HEK293 (cell line): ENCODE measurements around the gene P2RX6.
"Not testable (repeated sequence)": the region's sequence is repeated elsewhere in the genome, so short reads cannot be mapped to it uniquely, and the experiment has no call there.

Source experiments
- CTCF ChIA-PET: fragments of 350-600 bp; formaldehyde crosslinking; extraction: SDS; loops from one replicate; lab custom pipeline; 2021; ENCODE audit warnings: antibody characterized with exemption; lab: Yijun Ruan, JAX
- POLR2A ChIA-PET: fragments of 300-600 bp; formaldehyde crosslinking; extraction: SDS; loops from one replicate; lab custom pipeline; 2020; ENCODE audit warnings: antibody characterized with exemption, inconsistent platforms; lab: Yijun Ruan, JAX
- H3K27ac ChIP-seq: fragments of 200-500 bp; sonication (Bioruptor generic); 2 replicates; pipeline ENCODE4 v1.5.1; 2014; ENCODE audit warnings: low read depth, low read length, control low read depth, inconsistent platforms; ENCODE audit errors: extremely low read depth
- H3K36me3 ChIP-seq, 2 experiments: fragments of 200-500 bp in 1 of 2; sonication (Bioruptor generic) in 1 of 2; 1 replicate in 1 of 2; 2 replicates in 1 of 2; pipeline ENCODE4 v1.5.1; 2014 to 2017; ENCODE audit warnings: inconsistent platforms in 2 of 2, low read length in 2 of 2; ENCODE audit not compliant: control insufficient read depth in 2 of 2, insufficient read depth in 1 of 2
- H3K4me1 ChIP-seq: fragments of 200-500 bp; sonication (Bioruptor generic); 2 replicates; pipeline ENCODE4 v1.5.1; 2014; ENCODE audit warnings: mild to moderate bottlenecking, low read length, inconsistent platforms; ENCODE audit not compliant: control insufficient read depth, insufficient read depth
- H3K4me3 ChIP-seq: 2 replicates; pipeline ENCODE4 v1.5.1; 2011; ENCODE audit warnings: low read depth, mild to moderate bottlenecking, control low read depth, low read length, moderate library complexity
- H3K9me3 ChIP-seq: fragments of 200-500 bp; sonication (Bioruptor generic); 2 replicates; pipeline ENCODE4 v1.5.1; 2014; ENCODE audit warnings: low read depth, low read length, inconsistent platforms; ENCODE audit not compliant: control insufficient read depth, insufficient read depth
- GFI1B ChIP-seq: fragments of 450-650 bp; formaldehyde crosslinking; IDR thresholded peaks from 2 replicates; pipeline ENCODE4 v1.5.1; 2016; ENCODE audit warnings: missing biosample characterization, missing genetic modification characterization
- HOXC10 ChIP-seq: sonication (generic); formaldehyde crosslinking; IDR thresholded peaks from 2 replicates; pipeline ENCODE4 v1.8.1; 2023; ENCODE audit warnings: mild to moderate bottlenecking, missing genetic modification reagents
- MEIS1 ChIP-seq: sonication (generic); formaldehyde crosslinking; IDR thresholded peaks from 2 replicates; pipeline ENCODE4 v1.8.1; 2022; ENCODE audit warnings: missing genetic modification reagents, mild to moderate bottlenecking, borderline replicate concordance
- PRDM1 ChIP-seq: fragments of 450-650 bp; formaldehyde crosslinking; IDR thresholded peaks from 2 replicates; pipeline ENCODE4; 2016; ENCODE audit warnings: missing biosample characterization, missing genetic modification characterization
- PRDM10 ChIP-seq: fragments of 450-650 bp; formaldehyde crosslinking; IDR thresholded peaks from 2 replicates; pipeline ENCODE4 v1.5.1; 2016; ENCODE audit warnings: missing biosample characterization, missing genetic modification characterization
- SP2 ChIP-seq: fragments of 450-650 bp; formaldehyde crosslinking; IDR thresholded peaks from 2 replicates; pipeline ENCODE4 v1.5.1; 2016; ENCODE audit warnings: missing biosample characterization, missing genetic modification characterization
- ZBTB17 ChIP-seq: fragments of 450-650 bp; formaldehyde crosslinking; IDR thresholded peaks from 2 replicates; pipeline ENCODE4 v1.5.1; 2016; ENCODE audit warnings: missing biosample characterization, missing genetic modification characterization
- ZBTB20 ChIP-seq: fragments of 450-650 bp; formaldehyde crosslinking; IDR thresholded peaks from 2 replicates; pipeline ENCODE4 v1.5.1; 2016; ENCODE audit warnings: missing biosample characterization, missing genetic modification characterization
- ZBTB26 ChIP-seq: fragments of 450-650 bp; formaldehyde crosslinking; optimal IDR thresholded peaks from 2 replicates; pipeline ENCODE3; 2016; ENCODE audit warnings: missing biosample characterization, mild to moderate bottlenecking, missing genetic modification characterization
- ZBTB7A ChIP-seq: fragments of 450-650 bp; formaldehyde crosslinking; IDR thresholded peaks from 2 replicates; pipeline ENCODE4 v1.5.1; 2016; ENCODE audit warnings: low read depth, missing biosample characterization, missing genetic modification characterization
- ZIC2 ChIP-seq: fragments of 450-650 bp; formaldehyde crosslinking; IDR thresholded peaks from 2 replicates; pipeline ENCODE4 v1.5.1; 2016; ENCODE audit warnings: missing biosample characterization, missing genetic modification characterization
- ZNF157 ChIP-seq: fragments of 450-650 bp; formaldehyde crosslinking; IDR thresholded peaks from 2 replicates; pipeline ENCODE4 v1.5.1; 2016; ENCODE audit warnings: missing biosample characterization, missing genetic modification characterization
- ZNF324 ChIP-seq: fragments of 450-650 bp; formaldehyde crosslinking; IDR thresholded peaks from 2 replicates; pipeline ENCODE4 v1.5.1; 2016; ENCODE audit warnings: missing biosample characterization, missing genetic modification characterization
- ZNF585B ChIP-seq: fragments of 450-650 bp; formaldehyde crosslinking; IDR thresholded peaks from 2 replicates; pipeline ENCODE4 v1.5.1; 2016; ENCODE audit warnings: missing biosample characterization, missing genetic modification characterization
- ZNF600 ChIP-seq: fragments of 450-650 bp; formaldehyde crosslinking; IDR thresholded peaks from 2 replicates; pipeline ENCODE4 v1.5.1; 2016; ENCODE audit warnings: missing biosample characterization, missing genetic modification characterization
- ZNF639 ChIP-seq: fragments of 450-650 bp; formaldehyde crosslinking; IDR thresholded peaks from 2 replicates; pipeline ENCODE4 v1.5.1; 2016; ENCODE audit warnings: missing biosample characterization, missing genetic modification characterization
- ZNF76 ChIP-seq: fragments of 450-650 bp; formaldehyde crosslinking; IDR thresholded peaks from 2 replicates; pipeline ENCODE4; 2016; ENCODE audit warnings: low read depth, missing biosample characterization, missing genetic modification characterization, borderline replicate concordance

The P2RX6 gene

GRCh38 chr22:20972014-20972694 is 42.8 kb upstream of the P2RX6 start:
- CTCF ChIA-PET: interaction anchor here (0.8 to 2.0 kb wide), 6 partner anchors 10 to 92 kb away, joined by 3 to 8 read pairs (median 4); partner anchors contain the start of genes CRKL and LZTR1
- peak; percentile 72 for TF ChIP-seq PRDM10
- 0 out of 2 replicates have a peak, but pooled peaks have one; percentile 31 for TF ChIP-seq PRDM1 (tag by site-specific recombination)
- TF ChIP-seq, all 188 proteins: peak for 2; not testable (repeated sequence) for 186
- POLR2A ChIA-PET: interaction anchor here (0.6 to 3.4 kb wide), 6 partner anchors 10 to 129 kb away, joined by 3 to 27 read pairs (median 4); partner anchors contain the start of gene LZTR1
- not testable (repeated sequence) for H3K4me1 ChIP-seq, H3K27ac ChIP-seq, H3K36me3 ChIP-seq, H3K4me3 ChIP-seq, H3K9me3 ChIP-seq

GRCh38 chr22:20972933-20973577 is 41.9 kb upstream of the P2RX6 start:
- Histone ChIP-seq H3K9me3 (no peaks in the 10 kb centered on the region), H3K36me3 (no peaks in the 10 kb centered on the region), H3K4me1 (no peaks in the 10 kb centered on the region), H3K4me3 (no peak overlapping the region), H3K27ac (no peak overlapping the region)
- CTCF ChIA-PET: interaction anchor here (0.6 to 2.0 kb wide), 6 partner anchors 9 to 640 kb away, joined by 3 to 8 read pairs (median 4); partner anchors contain the start of genes CRKL and LZTR1
- POLR2A ChIA-PET: interaction anchor here (0.6 to 3.4 kb wide), 5 partner anchors 9 to 129 kb away, joined by 4 to 27 read pairs (median 4); partner anchors contain the start of gene LZTR1
- no peak for TF ChIP-seq ZBTB7A (tag by site-specific recombination)
- 0 out of 2 replicates have a peak, but pooled peaks have one; percentile 11 for TF ChIP-seq PRDM10

- no peaks in the 10 kb centered on the region for H3K36me3 ChIP-seq
- H3K9me3 ChIP-seq: no peaks in the 10 kb centered on the region
- no peak overlapping the region for H3K27ac ChIP-seq
- H3K4me1 ChIP-seq: no peaks in the 10 kb centered on the region
- H3K4me3 ChIP-seq: no peak overlapping the region
- ChIA-PET CTCF (interaction anchor here (0.6 to 1.2 kb wide), 3 partner anchors 47 to 639 kb away, joined by 3 to 4 read pairs (median 3); no protein-coding TSS in a partner anchor), POLR2A (interaction anchor here (1.0 to 3.4 kb wide), 4 partner anchors 8 to 52 kb away, joined by 3 to 27 read pairs (median 4); partner anchors contain the start of gene LZTR1)
- TF ChIP-seq ZNF600 (tag by site-specific recombination) (no peak), ZNF324 (tag by site-specific recombination) (no peak), ZNF639 (tag by site-specific recombination) (no peak), ZBTB17 (tag by site-specific recombination) (no peak), SP2 (no peak), MEIS1 (CRISPR knock-in tag) (no peak), ZNF157 (no peak), HOXC10 (CRISPR knock-in tag) (no peak), ZBTB26 (tag by site-specific recombination) (no peak), ZNF76 (tag by site-specific recombination) (no peak), ZNF585B (tag by site-specific recombination) (no peak), GFI1B (tag by site-specific recombination) (no peak), ZIC2 (tag by site-specific recombination) (no peak), ZBTB20 (tag by site-specific recombination) (no peak)
Observed at GRCh38 chr22:20973634-20974286, 41.2 kb upstream of the P2RX6 start.
